ENCODE results near the gene RDH16. TPM values are rescaled to one million over a fixed set of nuclear protein-coding genes. Genes with fewer than 3 reads are reported as not detected.

Gene RDH16
- polyA plus RNA-seq, 1 experiment = 0.06 TPM

GRCh38 chr12:57003395-57003794, 46.0 kb upstream of the RDH16 start:
- no peak for TF ChIP-seq CTCF (IDR thresholded peaks at IDR 0.05; ENCODE audit: low read depth, low read length)
- CTCF ChIA-PET = interaction anchor here (3.4 to 15.4 kb wide), 3 partner anchors 56 to 247 kb away, joined by 27 to 273 read pairs (median 83); partner anchors contain the start of gene HSD17B6
- POLR2A ChIA-PET = no interaction called here

GRCh38 chr12:57001448-57001906, 44.1 kb upstream of the RDH16 start:
- no peak for DNase-seq (ENCODE audit: low read depth, low spot score)
- peak; percentile 70 for TF ChIP-seq CTCF (IDR thresholded peaks at IDR 0.05; ENCODE audit: low read depth, low read length)
- POLR2A ChIA-PET = interaction anchor here (1.0 kb wide), 1 partner anchor 276 kb away, joined by 3 read pairs; no protein-coding TSS in a partner anchor
- Histone ChIP-seq H3K9me3 (ENCODE audit: control insufficient read depth, insufficient read depth, low read length) (no peaks in the 10 kb centered on the region; the same call in 1 of the 2 replicates), H3K4me3 (ENCODE audit: low read depth, low read length) (no peak overlapping the region), H3K27ac (ENCODE audit: low read depth, low read length) (no peak overlapping the region), H3K27me3 (ENCODE audit: control insufficient read depth, insufficient read depth, low read length) (no peaks in the 10 kb centered on the region)
- CTCF ChIA-PET = interaction anchor here (0.6 to 15.4 kb wide), 21 partner anchors 9 to 373 kb away, joined by 3 to 273 read pairs (median 5); partner anchors contain the start of genes HSD17B6, NACA and NEMP1

More at GRCh38 chr12:57003395-57003794, 46.0 kb upstream of the RDH16 start:
- Histone ChIP-seq H3K9me3 (ENCODE audit: control insufficient read depth, insufficient read depth, low read length) (no peaks in the 10 kb centered on the region; the same call in 1 of the 2 replicates), H3K27ac (ENCODE audit: low read depth, low read length) (no peak overlapping the region), H3K4me3 (ENCODE audit: low read depth, low read length) (no peak overlapping the region), H3K27me3 (ENCODE audit: control insufficient read depth, insufficient read depth, low read length) (no peaks in the 10 kb centered on the region)
- DNase-seq (ENCODE audit: low read depth, low spot score) = no peak

GRCh38 chr12:57000393-57000792, 43.0 kb upstream of the RDH16 start:
- DNase-seq (ENCODE audit: low read depth, low spot score) = no peak
- no peak overlapping the region for H3K27ac ChIP-seq (ENCODE audit: low read depth, low read length)
- no peaks in the 10 kb centered on the region for H3K9me3 ChIP-seq (ENCODE audit: control insufficient read depth, insufficient read depth, low read length)
- POLR2A ChIA-PET = no interaction called here
- H3K4me3 ChIP-seq (ENCODE audit: low read depth, low read length) = no peak overlapping the region
- no peak for TF ChIP-seq CTCF (IDR thresholded peaks at IDR 0.05; ENCODE audit: low read depth, low read length)
- no peaks in the 10 kb centered on the region for H3K27me3 ChIP-seq (ENCODE audit: control insufficient read depth, insufficient read depth, low read length)
- CTCF ChIA-PET = interaction anchor here (1.0 to 15.4 kb wide), 6 partner anchors 12 to 274 kb away, joined by 5 to 273 read pairs (median 16); partner anchors contain the start of genes HSD17B6 and NACA

- CTCF ChIA-PET = interaction anchor here (1.0 to 1.8 kb wide), 4 partner anchors 11 to 363 kb away, joined by 4 to 6 read pairs (median 5); partner anchors contain the start of gene HSD17B6
- TF ChIP-seq CTCF (IDR thresholded peaks at IDR 0.05; ENCODE audit: low read depth, low read length) = no peak
- no peak overlapping the region for H3K4me3 ChIP-seq (ENCODE audit: low read depth, low read length)
- H3K27ac ChIP-seq (ENCODE audit: low read depth, low read length) = no peak overlapping the region
- no peak for DNase-seq (ENCODE audit: low read depth, low spot score)
- no peaks in the 10 kb centered on the region for H3K9me3 ChIP-seq (ENCODE audit: control insufficient read depth, insufficient read depth, low read length)
- POLR2A ChIA-PET = no interaction called here
- H3K27me3 ChIP-seq (ENCODE audit: control insufficient read depth, insufficient read depth, low read length) = no peaks in the 10 kb centered on the region
Measured at GRCh38 chr12:56999456-56999855, 42.0 kb upstream of the RDH16 start.

- Histone ChIP-seq H3K27me3 (ENCODE audit: control insufficient read depth, insufficient read depth, low read length) (no peaks in the 10 kb centered on the region), H3K4me3 (ENCODE audit: low read depth, low read length) (no peak overlapping the region), H3K27ac (ENCODE audit: low read depth, low read length) (no peak overlapping the region), H3K9me3 (ENCODE audit: control insufficient read depth, insufficient read depth, low read length) (no peaks in the 10 kb centered on the region)
- no peak for DNase-seq (ENCODE audit: low read depth, low spot score)
- POLR2A ChIA-PET = no interaction called here
- no peak for TF ChIP-seq CTCF (IDR thresholded peaks at IDR 0.05; ENCODE audit: low read depth, low read length)
- CTCF ChIA-PET = interaction anchor here (1.2 to 2.9 kb wide), 4 partner anchors 236 to 363 kb away, joined by 4 to 11 read pairs (median 6); partner anchors contain the start of gene HSD17B6
Measured at GRCh38 chr12:56998981-56999380, 41.6 kb upstream of the RDH16 start.

Measured in AG04450 (cell line).